ENCODE measurements around the gene FAM131C.

DNA sequence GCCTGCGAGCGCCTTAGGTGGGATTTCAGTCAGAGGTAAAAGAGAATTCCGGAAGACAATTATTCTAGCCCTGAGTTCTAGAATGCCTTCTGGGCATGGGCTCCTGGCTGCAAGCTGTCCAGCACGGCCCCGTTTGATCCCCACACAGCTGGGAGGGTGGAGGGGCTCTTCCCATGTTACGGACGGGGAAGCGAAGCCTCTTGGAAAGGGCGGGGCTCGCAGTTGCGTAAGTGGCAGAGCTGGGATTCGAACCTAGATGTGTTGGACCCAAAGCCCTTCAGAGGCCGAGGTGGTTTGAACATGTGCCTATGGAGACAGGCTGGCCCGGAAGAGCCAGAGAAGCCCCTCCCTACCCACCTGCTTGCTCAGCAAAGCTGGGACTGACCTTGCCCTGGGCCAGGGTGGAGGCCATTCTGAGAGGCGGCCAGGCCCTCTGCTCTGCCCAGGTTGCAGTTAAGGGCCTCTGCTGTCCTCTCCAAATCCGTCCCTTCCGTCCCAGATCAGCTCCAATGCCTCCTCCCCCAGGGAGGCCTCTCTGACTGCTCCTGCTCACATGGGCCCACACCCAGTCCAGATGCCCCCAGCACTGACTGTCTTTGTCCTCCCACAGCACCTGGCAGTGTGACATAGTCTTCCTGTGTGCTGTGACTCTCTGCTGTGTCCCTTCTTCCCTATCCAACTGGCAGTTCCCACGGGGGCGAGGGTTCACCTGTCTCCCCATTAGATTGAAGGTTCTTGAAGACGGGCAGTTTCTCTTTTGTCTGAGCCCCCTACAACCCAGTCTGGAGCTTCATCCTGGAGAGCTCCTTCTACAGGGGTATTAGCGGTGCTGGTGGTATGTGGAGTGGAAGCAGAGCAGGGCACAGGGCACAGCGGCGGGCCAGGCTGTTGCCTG is 54.5 kb downstream of the FAM131C start:
- TF ChIP-seq, protein P1, sequence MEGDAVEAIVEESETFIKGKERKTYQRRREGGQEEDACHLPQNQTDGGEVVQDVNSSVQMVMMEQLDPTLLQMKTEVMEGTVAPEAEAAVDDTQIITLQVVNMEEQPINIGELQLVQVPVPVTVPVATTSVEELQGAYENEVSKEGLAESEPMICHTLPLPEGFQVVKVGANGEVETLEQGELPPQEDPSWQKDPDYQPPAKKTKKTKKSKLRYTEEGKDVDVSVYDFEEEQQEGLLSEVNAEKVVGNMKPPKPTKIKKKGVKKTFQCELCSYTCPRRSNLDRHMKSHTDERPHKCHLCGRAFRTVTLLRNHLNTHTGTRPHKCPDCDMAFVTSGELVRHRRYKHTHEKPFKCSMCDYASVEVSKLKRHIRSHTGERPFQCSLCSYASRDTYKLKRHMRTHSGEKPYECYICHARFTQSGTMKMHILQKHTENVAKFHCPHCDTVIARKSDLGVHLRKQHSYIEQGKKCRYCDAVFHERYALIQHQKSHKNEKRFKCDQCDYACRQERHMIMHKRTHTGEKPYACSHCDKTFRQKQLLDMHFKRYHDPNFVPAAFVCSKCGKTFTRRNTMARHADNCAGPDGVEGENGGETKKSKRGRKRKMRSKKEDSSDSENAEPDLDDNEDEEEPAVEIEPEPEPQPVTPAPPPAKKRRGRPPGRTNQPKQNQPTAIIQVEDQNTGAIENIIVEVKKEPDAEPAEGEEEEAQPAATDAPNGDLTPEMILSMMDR (IDR thresholded peaks at IDR 0.05): no peak
- TF ChIP-seq SIN3A (IDR thresholded peaks at IDR 0.05; ENCODE audit: borderline replicate concordance, insufficient read depth, low read depth, low read length) (no peak), POLR2AphosphoS5 (IDR thresholded peaks at IDR 0.05; ENCODE audit: low read depth, low read length) (no peak), TCF7L2 (IDR thresholded peaks at IDR 0.05; ENCODE audit: low read depth, low read length) (no peak)

Measured in Panc1 (cell line).